ENCODE data around the gene ITGA2.

The ITGA2 gene

GRCh38 chr5:53010814-53011213 is 21.7 kb downstream of the ITGA2 start:
- no peak for TF ChIP-seq ESRRG (CRISPR knock-in tag; IDR thresholded peaks at IDR 0.05)
- TF ChIP-seq, protein P1, sequence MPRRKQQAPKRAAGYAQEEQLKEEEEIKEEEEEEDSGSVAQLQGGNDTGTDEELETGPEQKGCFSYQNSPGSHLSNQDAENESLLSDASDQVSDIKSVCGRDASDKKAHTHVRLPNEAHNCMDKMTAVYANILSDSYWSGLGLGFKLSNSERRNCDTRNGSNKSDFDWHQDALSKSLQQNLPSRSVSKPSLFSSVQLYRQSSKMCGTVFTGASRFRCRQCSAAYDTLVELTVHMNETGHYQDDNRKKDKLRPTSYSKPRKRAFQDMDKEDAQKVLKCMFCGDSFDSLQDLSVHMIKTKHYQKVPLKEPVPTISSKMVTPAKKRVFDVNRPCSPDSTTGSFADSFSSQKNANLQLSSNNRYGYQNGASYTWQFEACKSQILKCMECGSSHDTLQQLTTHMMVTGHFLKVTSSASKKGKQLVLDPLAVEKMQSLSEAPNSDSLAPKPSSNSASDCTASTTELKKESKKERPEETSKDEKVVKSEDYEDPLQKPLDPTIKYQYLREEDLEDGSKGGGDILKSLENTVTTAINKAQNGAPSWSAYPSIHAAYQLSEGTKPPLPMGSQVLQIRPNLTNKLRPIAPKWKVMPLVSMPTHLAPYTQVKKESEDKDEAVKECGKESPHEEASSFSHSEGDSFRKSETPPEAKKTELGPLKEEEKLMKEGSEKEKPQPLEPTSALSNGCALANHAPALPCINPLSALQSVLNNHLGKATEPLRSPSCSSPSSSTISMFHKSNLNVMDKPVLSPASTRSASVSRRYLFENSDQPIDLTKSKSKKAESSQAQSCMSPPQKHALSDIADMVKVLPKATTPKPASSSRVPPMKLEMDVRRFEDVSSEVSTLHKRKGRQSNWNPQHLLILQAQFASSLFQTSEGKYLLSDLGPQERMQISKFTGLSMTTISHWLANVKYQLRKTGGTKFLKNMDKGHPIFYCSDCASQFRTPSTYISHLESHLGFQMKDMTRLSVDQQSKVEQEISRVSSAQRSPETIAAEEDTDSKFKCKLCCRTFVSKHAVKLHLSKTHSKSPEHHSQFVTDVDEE (CRISPR knock-in tag; IDR thresholded peaks at IDR 0.05), result no peak
- TF ChIP-seq ARNTL (CRISPR knock-in tag; IDR thresholded peaks at IDR 0.05; ENCODE audit: borderline replicate concordance, low read depth), result no peak
- no peak for TF ChIP-seq RARB (CRISPR knock-in tag; IDR thresholded peaks at IDR 0.05)
- TF ChIP-seq ZNF565 (CRISPR knock-in tag; conservative IDR thresholded peaks at IDR 0.05; ENCODE audit: low read depth), result no peak
- no peak for TF ChIP-seq ZFP3 (CRISPR knock-in tag; IDR thresholded peaks at IDR 0.05)
- TF ChIP-seq BACH2 (CRISPR knock-in tag; IDR thresholded peaks at IDR 0.05; ENCODE audit: borderline replicate concordance), result no peak
- no peak for TF ChIP-seq SNAI2 (CRISPR knock-in tag; IDR thresholded peaks at IDR 0.05)
- TF ChIP-seq, protein P2, sequence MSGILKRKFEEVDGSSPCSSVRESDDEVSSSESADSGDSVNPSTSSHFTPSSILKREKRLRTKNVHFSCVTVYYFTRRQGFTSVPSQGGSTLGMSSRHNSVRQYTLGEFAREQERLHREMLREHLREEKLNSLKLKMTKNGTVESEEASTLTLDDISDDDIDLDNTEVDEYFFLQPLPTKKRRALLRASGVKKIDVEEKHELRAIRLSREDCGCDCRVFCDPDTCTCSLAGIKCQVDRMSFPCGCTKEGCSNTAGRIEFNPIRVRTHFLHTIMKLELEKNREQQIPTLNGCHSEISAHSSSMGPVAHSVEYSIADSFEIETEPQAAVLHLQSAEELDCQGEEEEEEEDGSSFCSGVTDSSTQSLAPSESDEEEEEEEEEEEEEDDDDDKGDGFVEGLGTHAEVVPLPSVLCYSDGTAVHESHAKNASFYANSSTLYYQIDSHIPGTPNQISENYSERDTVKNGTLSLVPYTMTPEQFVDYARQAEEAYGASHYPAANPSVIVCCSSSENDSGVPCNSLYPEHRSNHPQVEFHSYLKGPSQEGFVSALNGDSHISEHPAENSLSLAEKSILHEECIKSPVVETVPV (CRISPR knock-in tag; IDR thresholded peaks at IDR 0.05), result no peak
- TF ChIP-seq TOX (CRISPR knock-in tag; IDR thresholded peaks at IDR 0.05; ENCODE audit: borderline replicate concordance), result no peak
- no peak for TF ChIP-seq ZFP30 (CRISPR knock-in tag; IDR thresholded peaks at IDR 0.05)
- TF ChIP-seq, protein P3, sequence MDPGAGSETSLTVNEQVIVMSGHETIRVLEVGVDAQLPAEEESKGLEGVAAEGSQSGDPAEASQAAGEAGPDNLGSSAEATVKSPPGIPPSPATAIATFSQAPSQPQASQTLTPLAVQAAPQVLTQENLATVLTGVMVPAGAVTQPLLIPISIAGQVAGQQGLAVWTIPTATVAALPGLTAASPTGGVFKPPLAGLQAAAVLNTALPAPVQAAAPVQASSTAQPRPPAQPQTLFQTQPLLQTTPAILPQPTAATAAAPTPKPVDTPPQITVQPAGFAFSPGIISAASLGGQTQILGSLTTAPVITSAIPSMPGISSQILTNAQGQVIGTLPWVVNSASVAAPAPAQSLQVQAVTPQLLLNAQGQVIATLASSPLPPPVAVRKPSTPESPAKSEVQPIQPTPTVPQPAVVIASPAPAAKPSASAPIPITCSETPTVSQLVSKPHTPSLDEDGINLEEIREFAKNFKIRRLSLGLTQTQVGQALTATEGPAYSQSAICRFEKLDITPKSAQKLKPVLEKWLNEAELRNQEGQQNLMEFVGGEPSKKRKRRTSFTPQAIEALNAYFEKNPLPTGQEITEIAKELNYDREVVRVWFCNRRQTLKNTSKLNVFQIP (CRISPR knock-in tag; IDR thresholded peaks at IDR 0.05; ENCODE audit: borderline replicate concordance, low read depth), result no peak
- TF ChIP-seq ZNF70 (CRISPR knock-in tag; IDR thresholded peaks at IDR 0.05), result no peak
- TF ChIP-seq ZNF8 (CRISPR knock-in tag; IDR thresholded peaks at IDR 0.05), result no peak
- TF ChIP-seq, protein P4, sequence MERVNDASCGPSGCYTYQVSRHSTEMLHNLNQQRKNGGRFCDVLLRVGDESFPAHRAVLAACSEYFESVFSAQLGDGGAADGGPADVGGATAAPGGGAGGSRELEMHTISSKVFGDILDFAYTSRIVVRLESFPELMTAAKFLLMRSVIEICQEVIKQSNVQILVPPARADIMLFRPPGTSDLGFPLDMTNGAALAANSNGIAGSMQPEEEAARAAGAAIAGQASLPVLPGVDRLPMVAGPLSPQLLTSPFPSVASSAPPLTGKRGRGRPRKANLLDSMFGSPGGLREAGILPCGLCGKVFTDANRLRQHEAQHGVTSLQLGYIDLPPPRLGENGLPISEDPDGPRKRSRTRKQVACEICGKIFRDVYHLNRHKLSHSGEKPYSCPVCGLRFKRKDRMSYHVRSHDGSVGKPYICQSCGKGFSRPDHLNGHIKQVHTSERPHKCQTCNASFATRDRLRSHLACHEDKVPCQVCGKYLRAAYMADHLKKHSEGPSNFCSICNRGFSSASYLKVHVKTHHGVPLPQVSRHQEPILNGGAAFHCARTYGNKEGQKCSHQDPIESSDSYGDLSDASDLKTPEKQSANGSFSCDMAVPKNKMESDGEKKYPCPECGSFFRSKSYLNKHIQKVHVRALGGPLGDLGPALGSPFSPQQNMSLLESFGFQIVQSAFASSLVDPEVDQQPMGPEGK (CRISPR knock-in tag; IDR thresholded peaks at IDR 0.05; ENCODE audit: borderline replicate concordance), result no peak
- no peak for TF ChIP-seq CSDC2 (CRISPR knock-in tag; IDR thresholded peaks at IDR 0.05)
- TF ChIP-seq CREB5 (CRISPR knock-in tag; IDR thresholded peaks at IDR 0.05; ENCODE audit: low read depth), result no peak
- 0 out of 3 replicates have a peak, but pooled peaks have one; percentile 17 for ATAC-seq

- TF ChIP-seq ZFP30 (CRISPR knock-in tag; IDR thresholded peaks at IDR 0.05), result no peak
- TF ChIP-seq, protein P1 (CRISPR knock-in tag; IDR thresholded peaks at IDR 0.05), result no peak
- TF ChIP-seq ARNTL (CRISPR knock-in tag; IDR thresholded peaks at IDR 0.05; ENCODE audit: borderline replicate concordance, low read depth), result no peak
- no peak for TF ChIP-seq ESRRG (CRISPR knock-in tag; IDR thresholded peaks at IDR 0.05)
- TF ChIP-seq, protein P2 (CRISPR knock-in tag; IDR thresholded peaks at IDR 0.05), result no peak
- TF ChIP-seq ZNF70 (CRISPR knock-in tag; IDR thresholded peaks at IDR 0.05), result no peak
- no peak for TF ChIP-seq TOX (CRISPR knock-in tag; IDR thresholded peaks at IDR 0.05; ENCODE audit: borderline replicate concordance)
- ATAC-seq, result no peak
These were observed 22.1 kb downstream of the ITGA2 start for GRCh38 chr5:53011233-53011632.

All from SK-N-SH treated with all-trans-retinoic acid at 6 μM for 48 hours (cell line).